ENCODE measurements around the gene DDX49.

Gene DDX49

GRCh38 chr19:18919086-18919899 lies at the start of gene DDX49, which contains the start of gene COPE:
Gene DDX49, plus strand, starts transcription at chr19:18919715. Its CDS starts 27 bp downstream, at chr19:18919742.
Gene COPE, minus strand, starts transcription at chr19:18919387. Its CDS starts 39 bp downstream, at chr19:18919348.
- peak; percentile 98 for DNase-seq

GRCh38 chr19:18869781-18870530 lies 49.6 kb upstream of the DDX49 start:
- no peak for DNase-seq

GRCh38 chr19:18870531-18871172 lies 48.9 kb upstream of the DDX49 start:
- DNase-seq = no peak

GRCh38 chr19:18871543-18871942 lies 48.0 kb upstream of the DDX49 start:
- no peak for DNase-seq

GRCh38 chr19:18875726-18876125 lies 43.8 kb upstream of the DDX49 start:
- DNase-seq = no peak

- DNase-seq = no peak
Measured at GRCh38 chr19:18876865-18877264, 42.6 kb upstream of the DDX49 start.

GRCh38 chr19:18878058-18878797 lies 41.3 kb upstream of the DDX49 start:
- no peak for DNase-seq

GRCh38 chr19:18878858-18879578 lies 40.5 kb upstream of the DDX49 start:
- no peak for DNase-seq

- peak; percentile 52 for DNase-seq
Measured at GRCh38 chr19:18879579-18880373, 39.7 kb upstream of the DDX49 start.

GRCh38 chr19:18881491-18881890 lies 38.0 kb upstream of the DDX49 start:
- DNase-seq = no peak

- no peak for DNase-seq
Measured at GRCh38 chr19:18883526-18884304, 35.8 kb upstream of the DDX49 start.

- no peak for DNase-seq
Measured at GRCh38 chr19:18886972-18887371, 32.5 kb upstream of the DDX49 start.

GRCh38 chr19:18889949-18890745 lies 29.4 kb upstream of the DDX49 start:
- DNase-seq = no peak

GRCh38 chr19:18893587-18894253 lies 25.8 kb upstream of the DDX49 start:
- no peak for DNase-seq

- DNase-seq = no peak
Measured at GRCh38 chr19:18894254-18895037, 25.1 kb upstream of the DDX49 start.

GRCh38 chr19:18895038-18895823 lies 24.3 kb upstream of the DDX49 start:
- DNase-seq = no peak

- DNase-seq = no peak
Measured at GRCh38 chr19:18895824-18896341, 23.6 kb upstream of the DDX49 start, which contains the start of gene CERS1. Gene CERS1, minus strand, starts transcription at chr19:18896158. Its CDS starts 86 bp downstream, at chr19:18896072.

Measured in NCI-H526 treated with DMSO at 0.1 percent for 48 hours (cell line).